Ishikawa (cell line): ENCODE results near the gene GOLGB1.

Source experiments
- CEBPB ChIP-seq: IDR thresholded peaks from 2 replicates; pipeline ENCODE4 v1.6.1; 2012
- EP300 ChIP-seq: IDR thresholded peaks from 2 replicates; pipeline ENCODE4 v1.6.1; 2012; ENCODE audit warnings: borderline replicate concordance
- FOXM1 ChIP-seq: IDR thresholded peaks from 2 replicates; pipeline ENCODE4 v1.6.1; 2012; ENCODE audit warnings: low read depth, borderline replicate concordance
- TAF1 ChIP-seq: IDR thresholded peaks from 2 replicates; pipeline ENCODE4 v1.6.1; 2012; ENCODE audit warnings: low read depth, mild to moderate bottlenecking
- TEAD4 ChIP-seq: IDR thresholded peaks from 2 replicates; pipeline ENCODE4 v1.6.1; 2012
- YY1 ChIP-seq: IDR thresholded peaks from 2 replicates; pipeline ENCODE4 v1.6.1; 2012; ENCODE audit warnings: low read depth
- ZBTB7A ChIP-seq: IDR thresholded peaks from 2 replicates; pipeline ENCODE4 v1.6.1; 2012; ENCODE audit warnings: low read depth
- TF ChIP-seq, protein P1 (sequence below): IDR thresholded peaks from 2 replicates; pipeline ENCODE4 v1.6.1; 2012; ENCODE audit warnings: low read depth, mild to moderate bottlenecking

DNA sequence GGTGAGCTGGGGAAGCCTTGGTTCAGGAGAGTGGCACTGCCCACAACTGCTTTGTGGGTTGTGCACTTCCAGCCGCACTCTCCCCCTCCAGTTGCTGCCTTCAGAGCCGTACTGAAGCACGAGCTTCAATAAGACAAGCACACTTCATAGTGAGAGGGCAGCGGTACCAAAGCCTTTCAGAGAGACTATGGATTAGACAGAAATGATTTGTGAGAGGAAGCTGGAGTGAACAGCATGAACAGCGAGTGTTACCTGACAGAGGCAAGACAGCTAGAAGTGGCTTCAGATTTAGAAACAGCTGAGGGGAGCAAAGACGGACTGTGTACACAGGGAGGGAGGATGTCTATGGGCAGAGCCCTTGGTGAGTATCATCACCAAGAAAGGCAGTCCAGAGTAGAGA is 119.9 kb downstream of the GOLGB1 start:
- TF ChIP-seq, protein P1, sequence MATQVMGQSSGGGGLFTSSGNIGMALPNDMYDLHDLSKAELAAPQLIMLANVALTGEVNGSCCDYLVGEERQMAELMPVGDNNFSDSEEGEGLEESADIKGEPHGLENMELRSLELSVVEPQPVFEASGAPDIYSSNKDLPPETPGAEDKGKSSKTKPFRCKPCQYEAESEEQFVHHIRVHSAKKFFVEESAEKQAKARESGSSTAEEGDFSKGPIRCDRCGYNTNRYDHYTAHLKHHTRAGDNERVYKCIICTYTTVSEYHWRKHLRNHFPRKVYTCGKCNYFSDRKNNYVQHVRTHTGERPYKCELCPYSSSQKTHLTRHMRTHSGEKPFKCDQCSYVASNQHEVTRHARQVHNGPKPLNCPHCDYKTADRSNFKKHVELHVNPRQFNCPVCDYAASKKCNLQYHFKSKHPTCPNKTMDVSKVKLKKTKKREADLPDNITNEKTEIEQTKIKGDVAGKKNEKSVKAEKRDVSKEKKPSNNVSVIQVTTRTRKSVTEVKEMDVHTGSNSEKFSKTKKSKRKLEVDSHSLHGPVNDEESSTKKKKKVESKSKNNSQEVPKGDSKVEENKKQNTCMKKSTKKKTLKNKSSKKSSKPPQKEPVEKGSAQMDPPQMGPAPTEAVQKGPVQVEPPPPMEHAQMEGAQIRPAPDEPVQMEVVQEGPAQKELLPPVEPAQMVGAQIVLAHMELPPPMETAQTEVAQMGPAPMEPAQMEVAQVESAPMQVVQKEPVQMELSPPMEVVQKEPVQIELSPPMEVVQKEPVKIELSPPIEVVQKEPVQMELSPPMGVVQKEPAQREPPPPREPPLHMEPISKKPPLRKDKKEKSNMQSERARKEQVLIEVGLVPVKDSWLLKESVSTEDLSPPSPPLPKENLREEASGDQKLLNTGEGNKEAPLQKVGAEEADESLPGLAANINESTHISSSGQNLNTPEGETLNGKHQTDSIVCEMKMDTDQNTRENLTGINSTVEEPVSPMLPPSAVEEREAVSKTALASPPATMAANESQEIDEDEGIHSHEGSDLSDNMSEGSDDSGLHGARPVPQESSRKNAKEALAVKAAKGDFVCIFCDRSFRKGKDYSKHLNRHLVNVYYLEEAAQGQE: no peak
- TF ChIP-seq TAF1 (no peak), YY1 (no peak), ZBTB7A (no peak), CEBPB (no peak), EP300 (no peak), FOXM1 (no peak), TEAD4 (no peak)
